ENCODE measurements around the gene CHCHD3.
"Not testable (repeated sequence)": the region's sequence is repeated elsewhere in the genome, so short reads cannot be mapped to it uniquely, and the experiment has no call there.

Gene CHCHD3

DNA sequence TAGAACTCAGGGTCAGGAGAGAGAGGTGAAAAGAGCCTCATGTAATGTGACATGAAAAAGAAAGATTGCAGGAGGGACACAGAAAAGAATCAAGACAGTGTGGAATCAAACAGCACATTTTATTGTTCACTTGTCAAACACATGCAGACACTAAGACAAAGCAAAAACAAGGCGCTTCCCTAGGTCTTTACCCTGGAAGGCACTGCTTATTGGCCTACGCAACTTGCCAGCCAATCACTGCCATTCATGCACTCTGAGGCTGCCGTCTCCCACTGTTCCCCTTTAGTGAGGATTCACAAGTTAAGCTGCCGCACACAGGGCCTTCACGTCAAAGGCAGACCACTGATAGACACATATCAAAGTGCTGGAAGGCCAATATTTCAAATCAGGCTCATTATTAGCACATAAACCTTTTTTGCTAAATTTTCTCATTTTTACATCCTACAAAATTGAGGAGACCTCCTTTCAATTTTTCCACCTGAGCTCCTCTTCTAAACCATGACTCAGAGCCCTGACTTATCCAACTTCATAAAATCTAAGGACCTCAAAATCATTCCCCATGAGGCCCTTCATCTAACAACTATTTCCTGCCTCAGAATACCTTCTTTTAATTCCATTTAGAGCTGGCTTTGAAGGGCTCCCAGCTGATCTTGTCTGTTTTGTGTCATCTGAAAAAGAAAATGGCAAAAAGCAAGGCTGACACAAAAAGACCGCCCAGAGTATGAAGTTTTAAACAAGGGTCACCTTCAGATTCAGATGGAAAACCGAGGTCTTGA lies 149.4 kb downstream of the CHCHD3 start:
- no peak for TF ChIP-seq RARB (CRISPR knock-in tag; IDR thresholded peaks at IDR 0.05)
- no peak for TF ChIP-seq ISL1 (CRISPR knock-in tag; IDR thresholded peaks at IDR 0.05)
- TF ChIP-seq BACH2 (CRISPR knock-in tag; IDR thresholded peaks at IDR 0.05; ENCODE audit: borderline replicate concordance) = no peak
- TF ChIP-seq OSR1 (CRISPR knock-in tag; IDR thresholded peaks at IDR 0.05) = no peak
- TF ChIP-seq TCF4 (CRISPR knock-in tag; IDR thresholded peaks at IDR 0.05; ENCODE audit: borderline replicate concordance) = no peak
- no peak for TF ChIP-seq PPARA (CRISPR knock-in tag; IDR thresholded peaks at IDR 0.05; ENCODE audit: borderline replicate concordance)
- TF ChIP-seq, protein P1, sequence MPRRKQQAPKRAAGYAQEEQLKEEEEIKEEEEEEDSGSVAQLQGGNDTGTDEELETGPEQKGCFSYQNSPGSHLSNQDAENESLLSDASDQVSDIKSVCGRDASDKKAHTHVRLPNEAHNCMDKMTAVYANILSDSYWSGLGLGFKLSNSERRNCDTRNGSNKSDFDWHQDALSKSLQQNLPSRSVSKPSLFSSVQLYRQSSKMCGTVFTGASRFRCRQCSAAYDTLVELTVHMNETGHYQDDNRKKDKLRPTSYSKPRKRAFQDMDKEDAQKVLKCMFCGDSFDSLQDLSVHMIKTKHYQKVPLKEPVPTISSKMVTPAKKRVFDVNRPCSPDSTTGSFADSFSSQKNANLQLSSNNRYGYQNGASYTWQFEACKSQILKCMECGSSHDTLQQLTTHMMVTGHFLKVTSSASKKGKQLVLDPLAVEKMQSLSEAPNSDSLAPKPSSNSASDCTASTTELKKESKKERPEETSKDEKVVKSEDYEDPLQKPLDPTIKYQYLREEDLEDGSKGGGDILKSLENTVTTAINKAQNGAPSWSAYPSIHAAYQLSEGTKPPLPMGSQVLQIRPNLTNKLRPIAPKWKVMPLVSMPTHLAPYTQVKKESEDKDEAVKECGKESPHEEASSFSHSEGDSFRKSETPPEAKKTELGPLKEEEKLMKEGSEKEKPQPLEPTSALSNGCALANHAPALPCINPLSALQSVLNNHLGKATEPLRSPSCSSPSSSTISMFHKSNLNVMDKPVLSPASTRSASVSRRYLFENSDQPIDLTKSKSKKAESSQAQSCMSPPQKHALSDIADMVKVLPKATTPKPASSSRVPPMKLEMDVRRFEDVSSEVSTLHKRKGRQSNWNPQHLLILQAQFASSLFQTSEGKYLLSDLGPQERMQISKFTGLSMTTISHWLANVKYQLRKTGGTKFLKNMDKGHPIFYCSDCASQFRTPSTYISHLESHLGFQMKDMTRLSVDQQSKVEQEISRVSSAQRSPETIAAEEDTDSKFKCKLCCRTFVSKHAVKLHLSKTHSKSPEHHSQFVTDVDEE (CRISPR knock-in tag; IDR thresholded peaks at IDR 0.05) = no peak
- TF ChIP-seq SNAI2 (CRISPR knock-in tag; IDR thresholded peaks at IDR 0.05) = no peak
- peak; percentile 42 for ATAC-seq

DNA sequence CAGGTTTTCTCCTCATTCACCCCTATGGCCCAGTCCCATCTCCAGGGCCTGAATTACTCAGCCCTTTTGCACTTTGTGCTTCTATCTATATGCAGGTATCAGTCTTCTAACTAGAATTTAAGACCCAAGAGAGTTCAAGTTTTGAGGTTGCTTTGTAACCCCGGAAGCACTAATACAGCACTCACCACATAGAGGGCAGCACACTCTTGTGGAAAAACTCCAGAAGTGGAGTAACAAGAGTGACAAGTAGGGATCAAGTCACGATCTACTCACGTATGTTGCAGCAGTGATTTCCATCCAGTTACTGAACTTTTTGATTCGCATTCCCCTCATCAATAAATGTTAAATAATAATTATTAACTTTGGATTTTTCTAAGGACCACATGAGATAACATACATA lies 151.0 kb downstream of the CHCHD3 start:
- TF ChIP-seq, protein P2, sequence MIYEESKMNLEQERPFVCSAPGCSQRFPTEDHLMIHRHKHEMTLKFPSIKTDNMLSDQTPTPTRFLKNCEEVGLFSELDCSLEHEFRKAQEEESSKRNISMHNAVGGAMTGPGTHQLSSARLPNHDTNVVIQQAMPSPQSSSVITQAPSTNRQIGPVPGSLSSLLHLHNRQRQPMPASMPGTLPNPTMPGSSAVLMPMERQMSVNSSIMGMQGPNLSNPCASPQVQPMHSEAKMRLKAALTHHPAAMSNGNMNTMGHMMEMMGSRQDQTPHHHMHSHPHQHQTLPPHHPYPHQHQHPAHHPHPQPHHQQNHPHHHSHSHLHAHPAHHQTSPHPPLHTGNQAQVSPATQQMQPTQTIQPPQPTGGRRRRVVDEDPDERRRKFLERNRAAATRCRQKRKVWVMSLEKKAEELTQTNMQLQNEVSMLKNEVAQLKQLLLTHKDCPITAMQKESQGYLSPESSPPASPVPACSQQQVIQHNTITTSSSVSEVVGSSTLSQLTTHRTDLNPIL (CRISPR knock-in tag; IDR thresholded peaks at IDR 0.05; ENCODE audit: low read depth) = no peak
- TF ChIP-seq SNAI2 (CRISPR knock-in tag; IDR thresholded peaks at IDR 0.05) = no peak
- TF ChIP-seq TCF4 (CRISPR knock-in tag; IDR thresholded peaks at IDR 0.05; ENCODE audit: borderline replicate concordance) = no peak
- TF ChIP-seq, protein P1 (CRISPR knock-in tag; IDR thresholded peaks at IDR 0.05) = no peak
- TF ChIP-seq CSDC2 (CRISPR knock-in tag; IDR thresholded peaks at IDR 0.05) = no peak
- TF ChIP-seq, protein P3, sequence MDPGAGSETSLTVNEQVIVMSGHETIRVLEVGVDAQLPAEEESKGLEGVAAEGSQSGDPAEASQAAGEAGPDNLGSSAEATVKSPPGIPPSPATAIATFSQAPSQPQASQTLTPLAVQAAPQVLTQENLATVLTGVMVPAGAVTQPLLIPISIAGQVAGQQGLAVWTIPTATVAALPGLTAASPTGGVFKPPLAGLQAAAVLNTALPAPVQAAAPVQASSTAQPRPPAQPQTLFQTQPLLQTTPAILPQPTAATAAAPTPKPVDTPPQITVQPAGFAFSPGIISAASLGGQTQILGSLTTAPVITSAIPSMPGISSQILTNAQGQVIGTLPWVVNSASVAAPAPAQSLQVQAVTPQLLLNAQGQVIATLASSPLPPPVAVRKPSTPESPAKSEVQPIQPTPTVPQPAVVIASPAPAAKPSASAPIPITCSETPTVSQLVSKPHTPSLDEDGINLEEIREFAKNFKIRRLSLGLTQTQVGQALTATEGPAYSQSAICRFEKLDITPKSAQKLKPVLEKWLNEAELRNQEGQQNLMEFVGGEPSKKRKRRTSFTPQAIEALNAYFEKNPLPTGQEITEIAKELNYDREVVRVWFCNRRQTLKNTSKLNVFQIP (CRISPR knock-in tag; IDR thresholded peaks at IDR 0.05; ENCODE audit: borderline replicate concordance, low read depth) = no peak
- TF ChIP-seq, protein P4, sequence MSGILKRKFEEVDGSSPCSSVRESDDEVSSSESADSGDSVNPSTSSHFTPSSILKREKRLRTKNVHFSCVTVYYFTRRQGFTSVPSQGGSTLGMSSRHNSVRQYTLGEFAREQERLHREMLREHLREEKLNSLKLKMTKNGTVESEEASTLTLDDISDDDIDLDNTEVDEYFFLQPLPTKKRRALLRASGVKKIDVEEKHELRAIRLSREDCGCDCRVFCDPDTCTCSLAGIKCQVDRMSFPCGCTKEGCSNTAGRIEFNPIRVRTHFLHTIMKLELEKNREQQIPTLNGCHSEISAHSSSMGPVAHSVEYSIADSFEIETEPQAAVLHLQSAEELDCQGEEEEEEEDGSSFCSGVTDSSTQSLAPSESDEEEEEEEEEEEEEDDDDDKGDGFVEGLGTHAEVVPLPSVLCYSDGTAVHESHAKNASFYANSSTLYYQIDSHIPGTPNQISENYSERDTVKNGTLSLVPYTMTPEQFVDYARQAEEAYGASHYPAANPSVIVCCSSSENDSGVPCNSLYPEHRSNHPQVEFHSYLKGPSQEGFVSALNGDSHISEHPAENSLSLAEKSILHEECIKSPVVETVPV (CRISPR knock-in tag; IDR thresholded peaks at IDR 0.05) = no peak
- TF ChIP-seq ZNF8 (CRISPR knock-in tag; IDR thresholded peaks at IDR 0.05) = no peak
- no peak for TF ChIP-seq ZNF70 (CRISPR knock-in tag; IDR thresholded peaks at IDR 0.05)
- no peak for TF ChIP-seq ESRRG (CRISPR knock-in tag; IDR thresholded peaks at IDR 0.05)
- no peak for TF ChIP-seq ZNF565 (CRISPR knock-in tag; conservative IDR thresholded peaks at IDR 0.05; ENCODE audit: low read depth)
- TF ChIP-seq, protein P5, sequence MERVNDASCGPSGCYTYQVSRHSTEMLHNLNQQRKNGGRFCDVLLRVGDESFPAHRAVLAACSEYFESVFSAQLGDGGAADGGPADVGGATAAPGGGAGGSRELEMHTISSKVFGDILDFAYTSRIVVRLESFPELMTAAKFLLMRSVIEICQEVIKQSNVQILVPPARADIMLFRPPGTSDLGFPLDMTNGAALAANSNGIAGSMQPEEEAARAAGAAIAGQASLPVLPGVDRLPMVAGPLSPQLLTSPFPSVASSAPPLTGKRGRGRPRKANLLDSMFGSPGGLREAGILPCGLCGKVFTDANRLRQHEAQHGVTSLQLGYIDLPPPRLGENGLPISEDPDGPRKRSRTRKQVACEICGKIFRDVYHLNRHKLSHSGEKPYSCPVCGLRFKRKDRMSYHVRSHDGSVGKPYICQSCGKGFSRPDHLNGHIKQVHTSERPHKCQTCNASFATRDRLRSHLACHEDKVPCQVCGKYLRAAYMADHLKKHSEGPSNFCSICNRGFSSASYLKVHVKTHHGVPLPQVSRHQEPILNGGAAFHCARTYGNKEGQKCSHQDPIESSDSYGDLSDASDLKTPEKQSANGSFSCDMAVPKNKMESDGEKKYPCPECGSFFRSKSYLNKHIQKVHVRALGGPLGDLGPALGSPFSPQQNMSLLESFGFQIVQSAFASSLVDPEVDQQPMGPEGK (CRISPR knock-in tag; IDR thresholded peaks at IDR 0.05; ENCODE audit: borderline replicate concordance) = no peak
- TF ChIP-seq TOX (CRISPR knock-in tag; IDR thresholded peaks at IDR 0.05; ENCODE audit: borderline replicate concordance) = no peak
- no peak for TF ChIP-seq ZFP30 (CRISPR knock-in tag; IDR thresholded peaks at IDR 0.05)
- no peak for TF ChIP-seq ZFP3 (CRISPR knock-in tag; IDR thresholded peaks at IDR 0.05)
- peak; percentile 60; the same call in 2 of the 3 replicates for ATAC-seq

DNA sequence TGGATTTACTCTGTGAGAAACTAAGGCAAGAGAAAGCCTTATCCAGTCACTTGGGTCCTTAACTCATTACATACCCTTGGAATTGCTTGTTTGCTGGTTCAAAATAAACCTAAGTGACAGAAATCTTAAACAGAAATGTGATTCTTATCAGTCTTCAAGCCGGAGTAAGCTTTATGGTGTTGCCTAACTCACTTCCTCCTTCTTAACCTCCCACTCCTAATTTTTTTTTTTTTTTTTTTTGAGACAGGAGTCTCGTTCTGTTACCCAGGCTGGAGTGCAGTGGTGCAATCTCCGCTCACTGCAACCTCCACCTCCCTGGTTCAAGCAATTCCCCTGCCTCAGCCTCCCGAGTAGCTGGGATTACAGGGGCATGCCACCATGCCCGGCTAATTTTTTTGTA lies 151.9 kb downstream of the CHCHD3 start:
- not testable (repeated sequence) for ATAC-seq

Data from SK-N-SH treated with all-trans-retinoic acid at 6 μM for 48 hours (cell line).